SU-DHL-6 (cell line): ENCODE results near the gene PPP2R5C.

Source experiments
- CTCF ChIP-seq: fragments of 200-600 bp; sonication (generic); IDR thresholded peaks from one replicate; pipeline ENCODE4 v1.5.1; 2017; ENCODE audit warnings: antibody characterized with exemption, mild to moderate bottlenecking, low read length, moderate library complexity; ENCODE audit not compliant: insufficient read depth, poor library complexity, severe bottlenecking
- EZH2phosphoT487 ChIP-seq: fragments of 200-600 bp; sonication (generic), shearing (Covaris generic); conservative IDR thresholded peaks from 2 replicates; pipeline ENCODE4 v1.6.1; 2018; ENCODE audit warnings: mild to moderate bottlenecking, antibody characterized with exemption, low read length, moderate library complexity, mixed read lengths

- TF ChIP-seq CTCF (no peak), EZH2phosphoT487 (no peak)
Observed at GRCh38 chr14:101897326-101897725, 135.8 kb downstream of the PPP2R5C start.
